Hematopoietic multipotent progenitor cell treated with erythropoietin and hydrocortisone succinate and interleukin-3 and kit ligand, for 4 days (in vitro differentiated cells): ENCODE measurements around the gene WWOX.
A peak's percentile ranks its signal among the peaks of the same experiment; 100 is the strongest.

ENCODE experiments used
- DNase-seq: peaks from one replicate; pipeline ENCODE4 v3.0.0-alpha.2; 2015

Gene WWOX

GRCh38 chr16:78892951-78893733 lies 793.7 kb downstream of the WWOX start:
- DNase-seq = peak; percentile 54

DNA sequence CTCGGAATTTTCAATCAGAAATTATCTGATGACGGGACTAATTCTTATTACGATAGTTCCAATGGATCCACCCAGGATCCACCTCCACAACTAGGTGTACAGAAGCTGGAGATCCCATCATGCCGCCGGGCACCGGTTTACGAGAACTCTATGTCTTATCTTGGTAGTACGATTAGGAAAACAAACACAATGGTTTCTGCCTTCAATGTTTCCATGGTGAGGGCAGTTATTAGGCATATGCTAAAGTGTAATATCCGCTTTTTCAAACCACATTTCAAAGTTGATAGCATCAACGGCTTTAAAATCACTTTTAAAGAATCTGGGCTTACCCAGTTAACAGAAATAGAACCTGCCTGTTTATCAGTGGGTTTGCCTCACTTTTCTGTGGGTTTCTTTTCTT lies 795.4 kb downstream of the WWOX start:
- DNase-seq = no peak

GRCh38 chr16:78895681-78896080 lies 796.2 kb downstream of the WWOX start:
- DNase-seq = no peak

GRCh38 chr16:78896280-78896679 lies 796.8 kb downstream of the WWOX start:
- DNase-seq = no peak

DNA sequence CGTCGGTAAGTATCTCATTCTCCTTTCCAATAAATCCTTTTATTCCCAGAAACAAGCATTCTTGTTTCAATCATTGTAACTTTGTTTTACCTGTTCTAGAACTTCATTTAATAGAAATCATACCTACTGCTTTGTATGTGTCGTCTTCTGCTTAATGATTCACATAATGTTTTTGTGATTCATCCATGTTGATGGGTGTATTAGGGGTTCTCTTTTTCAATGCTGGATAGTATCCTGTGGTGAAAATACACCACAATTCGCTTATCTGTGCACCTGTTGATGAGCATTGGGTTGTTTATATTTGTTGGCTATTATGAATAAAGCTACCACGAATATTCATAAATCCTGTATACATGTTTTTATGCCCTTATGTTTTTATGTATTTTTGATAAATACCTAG lies 797.8 kb downstream of the WWOX start:
- no peak for DNase-seq

DNA sequence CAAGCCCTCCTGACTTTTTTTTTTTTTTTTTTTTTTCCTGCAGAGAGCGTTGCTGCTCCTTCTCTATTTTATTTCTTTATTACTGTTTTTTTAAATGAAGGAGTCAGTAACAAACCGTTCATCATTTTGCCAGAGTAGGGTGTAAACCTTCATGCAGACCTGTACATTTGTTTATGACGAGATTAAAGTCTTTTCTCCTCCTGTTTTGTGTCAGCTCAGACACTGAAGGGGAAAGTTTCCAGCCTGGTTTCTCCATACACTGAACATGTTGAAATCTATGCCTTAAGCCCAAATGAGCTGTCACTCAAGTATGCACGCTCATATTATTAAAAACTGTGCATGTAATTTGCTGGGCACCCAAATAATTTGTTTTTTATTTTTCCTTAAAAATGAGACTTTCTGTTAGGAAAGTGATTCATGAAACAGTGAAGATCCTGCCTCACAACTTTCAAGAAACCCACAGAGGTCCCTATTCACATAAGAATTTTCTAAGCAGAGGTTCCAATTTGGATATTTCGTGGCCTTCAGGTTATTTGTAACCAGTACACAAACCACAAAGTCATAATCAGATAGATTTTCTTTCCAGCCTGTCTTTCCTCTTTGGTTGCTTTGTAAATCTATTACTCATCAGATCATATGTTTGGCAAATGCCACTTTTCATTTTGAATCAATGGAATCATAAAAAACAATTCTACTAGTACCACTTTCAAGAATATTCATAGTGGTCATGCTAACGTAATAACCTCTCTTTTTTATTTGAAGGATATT lies 800.8 kb downstream of the WWOX start:
- DNase-seq = no peak

GRCh38 chr16:78900966-78901365 lies 801.5 kb downstream of the WWOX start:
- DNase-seq = no peak

- DNase-seq = no peak
Observed at GRCh38 chr16:78902321-78902720, 802.9 kb downstream of the WWOX start.

DNA sequence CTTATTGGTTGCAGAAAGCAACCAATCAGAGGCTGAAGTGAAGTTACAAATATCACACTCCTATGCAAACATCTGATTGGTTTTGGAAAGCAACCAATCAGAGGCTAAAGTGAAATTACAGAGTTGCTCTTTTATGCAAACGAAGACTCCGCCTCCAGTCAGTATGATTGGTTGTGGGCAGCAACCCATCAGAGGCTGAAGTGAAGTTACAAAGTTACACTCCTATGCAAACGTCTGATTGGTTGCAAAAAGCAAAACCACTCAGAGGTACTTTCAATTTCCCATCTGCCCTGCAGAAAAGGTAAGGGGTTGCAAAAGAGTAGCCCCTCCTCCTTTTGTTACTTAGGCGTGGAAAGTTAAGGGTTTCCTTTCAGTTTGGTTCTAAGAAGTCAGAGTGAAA lies 803.8 kb downstream of the WWOX start:
- no peak for DNase-seq

GRCh38 chr16:78903843-78904242 lies 804.4 kb downstream of the WWOX start:
- DNase-seq = no peak

- DNase-seq = no peak
Observed at GRCh38 chr16:78906135-78906534, 806.7 kb downstream of the WWOX start.

GRCh38 chr16:78909226-78909625 lies 809.8 kb downstream of the WWOX start:
- no peak for DNase-seq

DNA sequence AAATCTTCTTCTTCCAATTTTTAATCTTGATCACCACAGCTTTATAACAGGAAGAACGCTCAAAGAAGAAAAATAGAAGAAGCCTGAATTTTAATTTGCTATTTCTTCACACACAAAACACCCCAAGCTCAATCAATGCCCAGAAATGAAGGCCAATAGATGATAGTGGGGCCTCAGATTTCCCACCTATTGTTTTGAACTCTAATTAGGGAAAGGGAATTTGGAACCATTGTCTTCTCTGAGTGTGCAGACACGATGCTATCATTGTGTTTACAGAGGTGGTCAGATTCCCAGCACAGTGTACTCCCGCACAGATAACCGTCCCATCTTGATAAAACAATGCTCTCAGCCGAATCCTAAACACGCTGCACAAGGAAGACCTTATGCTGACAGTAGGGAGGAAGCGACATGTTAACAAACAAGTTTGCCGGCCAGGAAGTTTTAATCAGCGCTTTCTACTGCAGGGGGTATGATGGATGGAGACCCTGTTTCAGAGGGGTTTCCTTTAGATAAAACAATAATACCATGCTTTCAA lies 816.4 kb downstream of the WWOX start:
- DNase-seq = no peak

- DNase-seq = no peak
Observed at GRCh38 chr16:78916928-78917545, 817.6 kb downstream of the WWOX start.

GRCh38 chr16:78918805-78919305 lies 819.4 kb downstream of the WWOX start:
- DNase-seq = no peak

GRCh38 chr16:78919852-78920251 lies 820.4 kb downstream of the WWOX start:
- no peak for DNase-seq

GRCh38 chr16:78920621-78921020 lies 821.2 kb downstream of the WWOX start:
- no peak for DNase-seq

DNA sequence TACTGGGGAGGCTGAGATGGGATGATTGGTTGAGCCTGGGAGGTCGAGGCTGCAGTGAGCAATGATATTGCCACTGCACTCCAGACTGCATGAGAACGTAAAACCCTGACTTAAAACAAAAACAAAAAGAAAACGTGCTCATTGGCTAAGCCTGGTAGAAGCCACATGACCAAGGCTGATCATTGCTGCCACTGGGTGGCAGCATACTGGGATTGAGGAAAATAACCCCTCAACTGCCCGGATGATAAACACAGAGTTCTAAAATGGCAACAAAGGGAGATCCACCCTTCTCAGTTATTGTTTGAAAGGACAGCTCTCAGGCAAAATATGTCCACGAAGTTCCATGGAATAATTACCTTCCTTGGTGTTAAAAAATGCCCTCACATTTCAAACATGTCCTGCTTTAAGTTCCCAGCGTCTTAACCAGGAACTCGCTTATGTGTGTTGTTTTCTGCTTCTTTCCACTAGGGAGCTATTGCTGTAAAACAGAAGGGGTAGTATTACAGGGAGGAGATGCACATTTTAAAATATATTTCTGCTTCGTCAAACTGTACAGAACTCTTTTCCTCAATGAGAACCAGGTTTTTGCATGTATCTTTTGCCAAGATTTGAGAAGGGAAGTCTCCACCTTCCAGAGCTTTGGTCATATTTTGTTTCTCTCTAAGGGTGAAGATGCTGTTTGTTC lies 825.8 kb downstream of the WWOX start:
- DNase-seq = peak; percentile 59

DNA sequence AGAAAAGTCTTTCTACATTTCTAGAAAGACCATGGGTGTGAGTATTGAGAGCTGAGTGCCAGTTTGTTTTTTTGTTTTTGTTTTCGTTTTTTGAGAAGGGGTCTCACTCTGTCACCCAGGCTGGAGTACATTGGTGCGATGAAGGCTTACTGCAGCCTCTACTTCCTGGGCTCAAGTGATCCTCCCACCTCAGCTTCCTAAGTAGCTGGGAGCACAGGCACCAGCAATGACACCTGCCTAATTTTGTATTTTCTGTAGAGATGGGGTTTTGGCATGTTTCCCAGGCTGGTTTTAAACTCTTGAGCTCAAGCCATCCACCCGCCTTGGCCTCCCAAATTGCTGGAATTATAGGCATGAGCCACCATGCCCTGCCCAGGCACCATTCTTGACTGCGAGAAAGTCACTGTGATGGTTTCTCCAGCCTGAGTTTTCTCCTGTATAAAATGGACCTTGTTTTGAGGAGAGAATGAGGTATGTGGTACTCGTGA lies 827.3 kb downstream of the WWOX start:
- DNase-seq = no peak

- DNase-seq = no peak
Observed at GRCh38 chr16:78927766-78928165, 828.3 kb downstream of the WWOX start.

- DNase-seq = no peak
Observed at GRCh38 chr16:78929841-78930240, 830.4 kb downstream of the WWOX start.

DNA sequence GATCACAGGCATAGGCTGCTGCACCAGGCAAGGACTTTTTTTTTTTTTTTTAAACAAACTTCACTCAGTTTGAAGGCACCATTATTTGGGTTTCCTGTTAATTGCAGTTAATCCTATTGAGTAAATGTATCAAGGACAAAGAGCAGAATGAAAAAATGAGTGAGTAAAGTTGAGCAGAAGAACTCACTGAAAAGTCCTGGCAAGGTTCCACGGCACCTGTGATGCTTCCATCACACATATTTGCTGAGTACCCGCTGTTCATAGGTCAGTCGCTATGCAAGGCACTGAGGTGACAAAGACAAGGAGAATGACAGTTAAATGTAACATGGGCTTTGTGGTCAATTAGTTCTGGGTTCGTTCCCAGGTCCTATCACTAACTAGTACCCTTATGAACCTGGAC lies 831.1 kb downstream of the WWOX start:
- DNase-seq = no peak

DNA sequence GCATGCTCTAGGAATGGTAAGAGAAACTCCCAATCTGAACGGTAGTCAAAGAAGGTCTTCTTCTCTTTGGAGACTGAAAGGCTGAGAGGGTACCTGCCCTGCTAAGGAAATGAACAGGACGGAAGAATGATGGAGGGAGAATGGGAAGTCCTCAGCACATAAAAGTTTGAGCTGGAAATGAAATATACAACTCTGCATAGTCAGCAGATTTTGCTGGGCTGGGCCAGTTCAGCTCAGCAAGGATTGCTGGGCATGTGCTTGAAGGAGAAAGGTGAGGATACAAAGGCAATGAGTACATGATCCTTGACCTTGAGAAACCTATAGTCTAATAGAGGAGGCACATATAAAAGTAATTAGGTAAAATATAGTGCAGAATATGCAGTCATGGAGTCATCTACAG lies 831.8 kb downstream of the WWOX start:
- DNase-seq = no peak
